ENCODE data around the gene ROM1. TPM values are rescaled to one million over a fixed set of nuclear protein-coding genes. Genes with fewer than 3 reads are reported as not detected.
"Not testable (repeated sequence)": the region's sequence is repeated elsewhere in the genome, so short reads cannot be mapped to it uniquely, and the experiment has no call there.

Gene ROM1
- polyA plus RNA-seq, 12 donors = 0.87 to 3.2 (median 1.6) TPM; not detected in 2

DNA sequence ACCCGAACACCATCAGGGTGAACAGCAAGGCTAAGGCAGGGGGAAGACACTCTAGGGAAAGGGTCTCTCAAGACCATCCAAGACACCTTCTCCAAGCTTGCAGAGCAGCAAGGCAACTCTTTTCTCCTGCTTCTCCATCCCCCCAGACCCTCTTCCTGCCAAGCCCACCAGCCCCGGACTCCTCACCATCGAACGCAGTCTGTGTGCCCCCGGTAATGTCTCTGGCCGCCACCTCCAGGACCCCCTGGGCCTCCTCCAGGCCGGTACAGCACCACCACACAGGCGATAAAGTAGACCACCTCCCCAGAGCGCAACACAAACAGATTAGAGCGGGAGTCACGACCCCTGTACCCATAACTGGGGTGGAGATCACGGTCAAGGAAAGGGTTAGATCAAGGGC is 4.3 kb upstream of the ROM1 start:
- DNase-seq = no peak

GRCh38 chr11:62610403-62610802 is 2.7 kb upstream of the ROM1 start:
- no peak for DNase-seq

DNA sequence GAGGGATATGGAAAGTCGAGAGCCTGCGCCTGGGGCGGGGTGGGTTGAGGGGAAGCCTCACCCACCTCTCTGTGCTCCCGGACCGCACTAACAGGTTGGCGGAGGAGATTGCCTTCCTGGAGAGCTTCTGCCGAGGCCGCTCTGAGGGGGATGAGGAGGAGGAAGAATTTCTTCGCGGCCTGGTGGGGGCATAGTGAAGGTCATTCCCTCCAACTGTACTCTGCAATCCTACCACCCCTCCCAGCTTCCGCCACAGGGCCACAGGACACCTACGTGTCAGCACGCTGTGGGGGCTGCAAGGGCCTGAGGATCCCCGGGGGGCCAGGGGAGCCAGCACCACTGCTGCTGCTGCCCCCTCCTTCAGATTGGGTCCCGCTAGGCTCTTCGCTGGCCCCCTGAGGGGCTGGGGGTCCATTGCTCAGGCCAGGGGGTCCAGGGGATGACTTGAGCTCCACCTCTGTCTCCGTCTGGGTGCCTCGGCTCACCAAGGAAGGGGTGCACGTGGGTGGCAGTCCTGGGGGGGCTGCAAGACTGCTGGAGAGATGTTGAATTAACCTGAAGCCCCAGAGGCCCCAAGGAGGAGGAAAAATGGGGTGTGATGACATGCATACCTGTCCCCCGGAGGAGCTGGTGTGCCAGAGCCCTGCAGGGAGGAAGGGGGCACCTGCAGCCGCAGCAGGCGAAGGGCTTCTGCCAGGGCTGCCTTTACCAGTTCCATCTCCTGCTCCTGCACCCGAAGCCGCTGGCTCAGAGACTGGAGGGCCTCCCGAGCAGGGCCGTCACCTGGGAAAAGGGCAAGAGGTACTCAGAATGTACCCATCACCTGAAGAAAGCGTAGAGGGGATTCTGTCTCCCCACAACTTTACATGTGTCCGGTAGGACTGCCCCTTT is 2.0 kb upstream of the ROM1 start:
- DNase-seq = no peak

- DNase-seq = peak; percentile 60
These were observed 1.2 kb upstream of the ROM1 start for GRCh38 chr11:62611705-62612365.

DNA sequence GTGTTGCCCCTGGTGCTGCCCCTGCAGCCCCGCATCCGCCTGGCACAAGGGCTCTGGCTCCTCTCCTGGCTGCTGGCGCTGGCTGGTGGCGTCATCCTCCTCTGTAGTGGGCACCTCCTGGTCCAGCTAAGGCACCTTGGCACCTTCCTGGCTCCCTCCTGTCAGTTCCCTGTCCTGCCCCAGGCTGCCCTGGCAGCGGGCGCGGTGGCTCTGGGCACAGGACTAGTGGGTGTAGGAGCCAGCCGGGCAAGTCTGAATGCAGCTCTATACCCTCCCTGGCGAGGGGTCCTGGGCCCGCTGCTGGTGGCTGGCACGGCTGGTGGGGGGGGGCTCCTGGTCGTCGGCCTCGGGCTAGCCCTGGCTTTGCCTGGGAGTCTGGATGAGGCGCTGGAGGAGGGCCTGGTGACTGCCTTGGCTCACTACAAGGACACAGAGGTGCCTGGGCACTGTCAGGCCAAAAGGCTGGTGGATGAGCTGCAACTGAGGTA is 278 bp downstream of the ROM1 start:
- DNase-seq = no peak

DNA sequence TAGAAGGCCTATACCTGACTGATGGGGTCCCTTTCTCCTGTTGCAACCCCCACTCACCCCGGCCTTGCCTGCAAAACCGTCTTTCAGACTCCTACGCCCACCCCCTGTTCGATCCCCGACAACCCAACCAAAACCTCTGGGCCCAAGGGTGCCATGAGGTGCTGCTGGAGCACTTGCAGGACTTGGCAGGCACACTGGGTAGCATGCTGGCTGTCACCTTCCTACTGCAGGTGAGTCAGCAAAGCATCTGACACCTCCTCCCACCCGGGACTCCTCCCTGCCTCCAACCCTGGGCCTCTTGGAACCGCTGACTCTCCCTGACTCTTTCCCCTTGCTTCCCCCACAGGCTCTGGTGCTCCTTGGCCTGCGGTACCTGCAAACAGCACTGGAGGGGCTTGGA is 1.2 kb downstream of the ROM1 start:
- no peak for DNase-seq

DNA sequence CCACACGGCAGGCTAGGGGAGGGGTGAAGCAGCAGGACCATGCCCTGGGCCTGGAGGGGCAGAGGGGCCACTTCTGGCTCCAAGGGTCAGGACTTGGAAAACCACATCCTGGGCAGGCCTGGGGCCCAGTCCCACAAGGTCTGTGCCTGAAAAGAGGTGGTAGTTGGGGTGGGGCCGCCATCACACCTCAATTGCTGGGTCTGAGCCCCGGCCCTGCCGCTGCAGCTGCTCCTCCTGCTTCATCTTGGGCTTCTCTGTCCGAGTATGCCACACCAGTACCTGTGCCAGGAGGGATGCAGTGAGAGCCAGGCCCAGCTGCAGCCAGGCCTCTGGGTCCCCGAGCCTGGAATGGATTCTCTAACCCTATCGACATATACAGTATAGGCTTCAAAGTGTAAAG is 2.5 kb downstream of the ROM1 start:
- DNase-seq = no peak

- not testable (repeated sequence) for DNase-seq
These were observed 3.9 kb downstream of the ROM1 start for GRCh38 chr11:62616957-62617356.

DNA sequence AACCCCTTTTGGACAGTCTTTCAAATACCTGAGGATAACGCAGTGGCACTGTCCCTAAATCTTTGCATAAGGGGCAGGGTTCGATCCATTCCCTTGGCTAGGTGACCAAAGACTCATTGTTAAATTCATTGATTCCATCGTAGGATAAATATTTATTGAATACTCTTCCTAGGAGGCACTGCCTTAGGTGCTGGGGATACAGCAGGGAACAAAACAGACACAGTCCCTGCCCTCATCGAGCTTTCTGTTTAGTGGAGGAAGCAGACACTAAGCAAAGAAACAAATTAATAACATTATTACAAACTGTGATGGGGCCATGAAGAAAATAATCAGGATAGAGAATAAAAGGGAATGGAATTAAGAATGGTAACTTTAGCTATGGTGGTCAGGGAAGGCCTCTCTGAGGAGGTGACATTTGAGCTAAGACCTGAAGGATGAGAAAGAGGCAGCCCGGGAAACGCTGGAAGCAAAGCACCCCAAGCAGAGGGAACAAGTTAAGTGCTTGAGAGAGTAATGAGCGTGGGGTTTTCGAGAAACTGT is 8.0 kb downstream of the ROM1 start:
- no peak for DNase-seq

DNA sequence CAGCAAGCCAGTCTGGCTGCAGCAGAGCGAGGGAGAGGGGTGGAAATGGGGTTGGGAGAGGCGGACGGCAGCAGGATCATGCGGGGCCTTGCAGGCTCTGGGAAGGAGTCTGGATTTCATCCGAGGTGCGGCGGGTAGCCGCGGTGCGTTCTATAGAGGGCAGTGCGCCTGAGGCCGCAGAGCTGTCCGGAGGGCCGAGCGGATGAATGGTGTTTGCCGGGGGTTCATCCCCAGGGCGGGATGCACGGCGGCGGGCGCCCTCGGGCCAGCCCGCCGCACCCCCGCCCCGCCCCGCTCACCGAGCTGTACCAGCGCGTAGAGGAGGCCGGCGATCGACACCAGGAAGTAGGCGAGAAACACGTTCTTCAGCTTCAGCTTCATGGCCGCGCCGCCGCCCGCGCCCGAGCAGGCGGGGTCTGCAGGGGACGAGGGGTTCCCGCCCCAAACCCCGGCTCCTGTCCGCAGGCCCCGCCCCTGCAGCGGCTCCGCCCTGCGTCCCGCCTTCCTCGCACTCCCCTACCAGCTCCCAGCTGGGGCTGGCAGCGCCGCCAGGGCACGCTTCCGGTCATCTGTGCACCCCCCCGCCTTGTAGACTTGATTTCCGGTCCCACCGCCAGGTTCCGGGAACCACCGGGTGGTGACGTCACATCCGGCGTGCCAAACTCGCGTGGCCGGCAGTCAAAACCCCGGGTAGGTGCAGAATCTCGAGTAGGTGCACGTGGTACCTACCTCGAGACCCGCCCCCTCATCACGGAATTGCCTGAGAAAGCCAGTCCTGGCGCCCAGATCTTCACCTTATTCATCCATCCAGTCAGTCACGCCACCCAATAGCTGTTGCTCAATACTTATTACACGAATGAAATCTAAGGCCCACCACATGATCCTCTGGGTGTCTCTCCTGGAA is 8.8 kb downstream of the ROM1 start, which contains the start of gene B3GAT3:
TSS of gene B3GAT3 (minus strand) at position 420 of the 904 bp plus-strand sequence. CDS start at position 381, 39 bp downstream.
- DNase-seq = peak; percentile 94

- no peak for DNase-seq
These were observed 9.5 kb downstream of the ROM1 start for GRCh38 chr11:62622476-62623089.

DNA sequence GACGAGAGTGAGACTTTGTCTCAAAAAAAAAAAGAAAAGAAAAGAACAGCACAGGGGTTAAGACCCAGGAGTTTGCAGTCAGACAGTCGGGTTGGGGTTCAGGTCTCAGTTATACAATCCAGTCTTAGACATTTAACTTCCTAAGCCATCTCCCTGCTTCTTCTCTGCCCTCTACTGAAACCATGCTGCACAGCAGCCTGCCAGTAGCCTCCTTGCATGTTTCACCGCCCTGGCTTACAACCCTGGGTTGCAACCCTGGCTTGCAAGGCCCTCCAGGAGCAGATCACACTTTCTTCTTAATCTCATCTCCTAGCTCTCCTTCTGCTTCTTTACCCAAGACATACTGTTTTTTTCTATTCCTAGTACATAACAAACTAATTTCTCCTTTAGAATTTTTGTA is 14.7 kb downstream of the ROM1 start:
- DNase-seq = no peak

DNA sequence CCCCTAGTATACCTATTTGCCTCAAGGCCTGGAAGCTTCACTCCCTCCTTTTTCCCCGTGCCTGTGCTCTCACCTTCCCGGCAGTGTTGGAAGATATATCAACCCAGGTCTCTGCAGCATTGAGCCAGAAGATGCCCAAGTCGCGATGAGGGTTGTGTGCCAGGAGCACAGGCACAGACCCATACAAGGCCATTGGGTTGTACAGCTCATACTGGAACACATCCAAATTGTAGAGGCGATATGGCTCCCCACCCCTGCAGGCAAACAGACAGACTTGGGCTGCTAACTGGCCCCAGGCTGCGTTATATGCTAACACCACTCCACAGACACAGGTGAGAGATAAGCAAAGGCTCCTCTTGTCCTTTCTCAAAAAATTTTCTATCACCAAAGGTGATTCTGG is 19.4 kb downstream of the ROM1 start:
- no peak for DNase-seq

DNA sequence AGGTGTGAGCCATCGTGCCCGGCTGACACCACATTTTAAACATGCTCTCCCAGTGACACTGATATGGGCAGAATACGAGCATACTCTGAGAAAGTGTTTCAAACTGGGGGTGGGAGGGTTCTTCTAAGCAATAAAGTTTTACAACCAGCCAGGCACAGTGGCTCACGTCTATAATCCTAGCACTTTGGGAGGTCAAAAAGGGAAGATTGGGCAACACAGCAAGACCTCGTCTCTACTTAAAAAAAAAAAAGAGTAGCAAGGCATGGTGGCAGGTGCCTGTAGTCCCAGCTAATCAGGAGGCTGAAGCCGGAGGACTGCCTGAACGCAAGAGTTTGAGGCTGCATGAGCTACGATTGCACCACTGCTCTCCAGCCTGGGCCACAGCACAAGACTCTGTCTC is 31.2 kb downstream of the ROM1 start:
- no peak for DNase-seq

- no peak for DNase-seq
These were observed 32.6 kb downstream of the ROM1 start for GRCh38 chr11:62645671-62645945.

DNA sequence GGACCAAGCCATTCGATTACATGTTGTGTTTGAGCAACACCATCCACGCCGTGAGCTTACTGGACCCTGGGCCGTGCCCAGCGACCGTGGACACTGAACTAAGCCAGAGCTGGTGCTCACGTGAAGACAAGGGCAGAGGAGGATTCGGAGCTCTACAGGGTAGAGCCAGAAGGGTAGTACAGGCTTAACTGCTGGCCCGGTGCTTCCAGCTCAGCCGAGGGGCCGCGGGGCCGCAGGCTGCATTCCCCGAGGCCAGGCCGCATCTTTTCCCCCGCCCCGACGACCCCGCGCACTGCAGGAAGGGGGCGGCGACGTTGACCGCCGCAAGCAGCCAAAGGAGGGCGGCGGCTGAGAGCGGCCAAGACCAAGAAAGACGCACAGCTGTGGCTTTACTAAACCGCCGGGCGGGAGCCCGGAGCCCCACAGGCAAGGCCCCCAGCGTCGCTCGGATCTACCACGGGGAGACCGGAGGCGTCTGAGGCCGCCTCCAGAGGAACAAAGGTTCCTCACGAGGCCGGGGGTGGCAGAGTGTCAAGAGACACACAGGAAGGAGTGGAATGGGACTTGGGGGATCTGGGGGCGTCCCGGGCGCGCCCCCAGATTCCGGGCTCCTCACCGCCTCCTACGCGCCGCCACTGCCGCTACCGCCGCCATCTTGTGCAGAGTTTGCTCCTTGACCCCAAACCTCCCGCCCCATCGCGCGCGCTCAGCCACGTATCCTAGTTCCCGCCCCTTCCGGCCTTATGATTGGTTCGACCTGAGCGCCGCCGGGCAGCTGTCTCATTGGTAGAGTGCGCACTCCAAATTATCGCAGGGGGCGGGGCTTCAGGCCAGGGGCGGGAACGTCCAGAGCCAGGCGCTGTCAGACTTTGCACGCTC is 33.1 kb downstream of the ROM1 start, which contains the start of gene GANAB:
TSS of gene GANAB (minus strand) at position 668 of the 879 bp plus-strand sequence. CDS start at position 654, 14 bp downstream.
- DNase-seq = peak; percentile 99

DNA sequence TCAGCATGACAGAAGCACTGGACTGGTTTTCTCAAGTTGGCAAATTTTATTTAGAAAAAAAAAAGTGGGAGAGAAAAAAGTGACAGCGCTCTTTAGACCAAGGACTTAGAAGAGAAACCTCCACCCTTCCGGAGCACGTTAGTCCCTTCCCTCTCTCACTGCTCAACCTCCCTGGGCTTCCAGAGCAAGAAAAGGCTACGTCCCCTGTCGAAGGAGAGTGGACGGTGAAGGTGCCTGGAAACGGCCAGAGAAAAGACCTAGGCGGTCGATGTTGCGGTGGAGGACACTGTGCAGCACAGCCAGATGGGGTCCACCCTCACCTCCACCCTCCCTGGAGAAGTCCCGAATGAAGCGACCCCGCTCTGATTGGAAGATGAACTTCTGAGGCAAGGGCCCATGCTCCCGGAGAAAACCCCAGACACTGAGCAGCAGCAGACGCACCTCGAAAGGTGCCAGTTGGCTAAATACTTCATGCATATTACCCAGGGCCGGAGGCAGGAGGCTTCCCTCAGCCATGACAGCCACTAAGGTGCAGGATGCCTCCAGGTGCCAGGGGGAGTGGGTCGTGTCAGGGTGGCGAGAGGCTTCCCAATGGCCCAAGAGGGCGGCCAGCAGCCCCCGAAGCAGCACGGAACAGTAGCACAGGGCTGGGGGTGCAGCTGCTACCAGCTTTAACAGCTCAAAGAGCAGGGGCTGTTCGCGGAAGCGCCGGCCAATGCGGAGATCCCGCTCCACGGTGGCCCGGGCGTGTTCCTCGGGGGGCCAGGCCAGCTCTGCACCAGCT is 34.0 kb downstream of the ROM1 start:
- no peak for DNase-seq

DNA sequence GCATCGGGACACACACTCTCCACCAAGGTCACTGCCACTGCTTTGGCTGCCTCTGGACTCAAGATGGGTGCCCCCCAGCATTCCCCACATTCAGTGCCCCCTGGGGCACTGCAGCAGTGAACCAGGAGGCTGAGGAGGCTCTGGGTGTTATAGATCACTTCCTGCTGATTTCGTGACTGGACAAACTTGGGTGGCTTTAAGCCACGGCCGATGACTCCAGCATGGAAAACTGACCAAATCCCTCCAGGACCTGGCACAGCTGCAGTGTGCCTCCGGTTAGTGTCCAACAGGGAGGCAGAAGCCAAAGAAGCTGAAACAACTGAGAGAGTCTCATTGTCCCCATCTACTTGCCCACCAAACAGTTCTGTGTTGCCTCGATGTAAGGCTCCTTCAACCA is 34.5 kb downstream of the ROM1 start:
- no peak for DNase-seq

Data from muscle of arm (tissue), 12 donors.